WTC11 (cell line): ENCODE measurements around the gene THEM5. TPM values are rescaled to one million over a fixed set of nuclear protein-coding genes. Genes with fewer than 3 reads are reported as not detected.
A peak's percentile ranks its signal among the peaks of the same experiment; 100 is the strongest.

ENCODE experiments used
- ATAC-seq: fragments of 200-7000 bp; cut with Tn5 transposase; 2 replicates; pipeline ENCODE4 v1.10.0; 2021; ENCODE audit warnings: mild to moderate bottlenecking, moderate library complexity
- CTCF ChIA-PET: fragments of 300-600 bp; sonication (Branson Sonifier 250); formaldehyde crosslinking; loops from one replicate; lab custom pipeline; 2021; ENCODE audit warnings: antibody characterized with exemption; lab: Charles Lee
- POLR2A ChIA-PET: fragments of 350-600 bp; sonication (Branson Sonifier 250); formaldehyde crosslinking; loops from one replicate; lab custom pipeline; 2021; ENCODE audit warnings: antibody characterized with exemption; lab: Charles Lee
- DNase-seq: peaks from one replicate; pipeline ENCODE4 v3.0.0; 2021; ENCODE audit warnings: low spot score
- H3K27ac Mint-ChIP-seq: 2 replicates; pipeline ENCODE4 v1.8.0; 2021; ENCODE audit warnings: mixed read lengths
- H3K27me3 Mint-ChIP-seq: 2 replicates; pipeline ENCODE4 v1.8.0; 2021; ENCODE audit warnings: low read depth, mild to moderate bottlenecking, moderate library complexity, mixed read lengths
- H3K36me3 Mint-ChIP-seq: 2 replicates; pipeline ENCODE4 v1.8.0; 2021; ENCODE audit warnings: mixed read lengths
- H3K4me1 Mint-ChIP-seq: 2 replicates; pipeline ENCODE4 v1.8.0; 2022; ENCODE audit warnings: mixed read lengths
- H3K4me3 Mint-ChIP-seq: 2 replicates; pipeline ENCODE4 v1.8.0; 2021; ENCODE audit warnings: mild to moderate bottlenecking, moderate library complexity, mixed read lengths
- H3K9me3 Mint-ChIP-seq: 2 replicates; pipeline ENCODE4 v1.8.0; 2021; ENCODE audit warnings: mixed read lengths
- CBFB ChIP-seq: sonication (generic); formaldehyde crosslinking; IDR thresholded peaks from 2 replicates; pipeline ENCODE4 v1.8.1; 2022; ENCODE audit warnings: mild to moderate bottlenecking, low read depth, missing genetic modification reagents
- CREM ChIP-seq: sonication (generic); formaldehyde crosslinking; IDR thresholded peaks from 2 replicates; pipeline ENCODE4 v1.8.1; 2022; ENCODE audit warnings: mild to moderate bottlenecking, missing genetic modification reagents, moderate library complexity
- ETV6 ChIP-seq: sonication (generic); formaldehyde crosslinking; IDR thresholded peaks from 2 replicates; pipeline ENCODE4 v1.8.1; 2022; ENCODE audit warnings: mild to moderate bottlenecking, missing genetic modification reagents
- FOXK1 ChIP-seq: sonication (generic); formaldehyde crosslinking; IDR thresholded peaks from 2 replicates; pipeline ENCODE4 v1.8.0; 2022; ENCODE audit warnings: mild to moderate bottlenecking, moderate library complexity, missing genetic modification reagents
- FOXP1 ChIP-seq: sonication (generic); formaldehyde crosslinking; IDR thresholded peaks from 2 replicates; pipeline ENCODE4 v1.8.0; 2022; ENCODE audit warnings: missing genetic modification reagents, mild to moderate bottlenecking, moderate library complexity, borderline replicate concordance
- GABPB1 ChIP-seq: sonication (generic); formaldehyde crosslinking; IDR thresholded peaks from 2 replicates; pipeline ENCODE4 v1.8.1; 2023; ENCODE audit warnings: mild to moderate bottlenecking, missing genetic modification reagents
- HMGA2 ChIP-seq: fragments of 250-450 bp; sonication (Bioruptor Pico); IDR thresholded peaks from 2 replicates; pipeline ENCODE4 v1.4.0; 2021; ENCODE audit warnings: mild to moderate bottlenecking, moderate library complexity
- IRF2 ChIP-seq: sonication (generic); formaldehyde crosslinking; IDR thresholded peaks from 2 replicates; pipeline ENCODE4 v1.8.0; 2022; ENCODE audit warnings: low read depth, missing genetic modification reagents, borderline replicate concordance
- KAT7 ChIP-seq: sonication (generic); formaldehyde crosslinking; IDR thresholded peaks from 2 replicates; pipeline ENCODE4 v1.8.1; 2023; ENCODE audit warnings: missing genetic modification reagents, mild to moderate bottlenecking, borderline replicate concordance
- NFE2L1 ChIP-seq: sonication (generic); formaldehyde crosslinking; IDR thresholded peaks from 2 replicates; pipeline ENCODE4 v1.8.1; 2023; ENCODE audit warnings: missing genetic modification reagents
- NR2C2 ChIP-seq: sonication (generic); formaldehyde crosslinking; IDR thresholded peaks from 2 replicates; pipeline ENCODE4 v1.8.0; 2022; ENCODE audit warnings: mild to moderate bottlenecking, missing genetic modification reagents
- PRRX2 ChIP-seq: fragments of 250-450 bp; sonication (Bioruptor Pico); IDR thresholded peaks from 2 replicates; pipeline ENCODE4 v1.8.0; 2021; ENCODE audit warnings: mild to moderate bottlenecking
- RORB ChIP-seq: fragments of 250-450 bp; sonication (Bioruptor Pico); IDR thresholded peaks from 2 replicates; pipeline ENCODE4 v1.9.0; 2021; ENCODE audit warnings: mild to moderate bottlenecking
- TEAD4 ChIP-seq: sonication (generic); formaldehyde crosslinking; IDR thresholded peaks from 2 replicates; pipeline ENCODE4 v1.8.0; 2022; ENCODE audit warnings: mild to moderate bottlenecking, missing genetic modification reagents
- TP53 ChIP-seq: sonication (generic); formaldehyde crosslinking; IDR thresholded peaks from 2 replicates; pipeline ENCODE4 v1.8.1; 2023; ENCODE audit warnings: mild to moderate bottlenecking, missing genetic modification reagents
- ZNF138 ChIP-seq: sonication (generic); formaldehyde crosslinking; conservative IDR thresholded peaks from 2 replicates; pipeline ENCODE4 v1.8.1; 2022; ENCODE audit warnings: mild to moderate bottlenecking, moderate library complexity, missing genetic modification reagents
- ZNF232 ChIP-seq: sonication (generic); formaldehyde crosslinking; IDR thresholded peaks from 2 replicates; pipeline ENCODE4 v1.8.0; 2022; ENCODE audit warnings: mild to moderate bottlenecking, missing genetic modification reagents
- ZNF263 ChIP-seq: sonication (generic); formaldehyde crosslinking; IDR thresholded peaks from 2 replicates; pipeline ENCODE4 v1.8.1; 2022; ENCODE audit warnings: low read depth, mild to moderate bottlenecking, moderate library complexity, missing genetic modification reagents
- ZNF317 ChIP-seq: sonication (generic); formaldehyde crosslinking; IDR thresholded peaks from 2 replicates; pipeline ENCODE4 v1.8.1; 2023; ENCODE audit warnings: low read depth, mild to moderate bottlenecking, moderate library complexity, missing genetic modification reagents, borderline replicate concordance
- total RNA-seq: library from RNA; stranded (reverse); gene quantifications from 3 replicates; pipeline ENCODE4 v1.2.3, GENCODE V29; 2021
- TF ChIP-seq, protein P1 (sequence below): sonication (generic); formaldehyde crosslinking; IDR thresholded peaks from 2 replicates; pipeline ENCODE4 v1.8.0; 2022; ENCODE audit warnings: mild to moderate bottlenecking, missing genetic modification reagents
- TF ChIP-seq, protein P2 (sequence below): sonication (generic); formaldehyde crosslinking; IDR thresholded peaks from 2 replicates; pipeline ENCODE4 v1.8.1; 2023; ENCODE audit warnings: mild to moderate bottlenecking, moderate library complexity, missing genetic modification reagents
- TF ChIP-seq, protein P3 (sequence below): sonication (generic); formaldehyde crosslinking; IDR thresholded peaks from 2 replicates; pipeline ENCODE4 v1.8.1; 2023; ENCODE audit warnings: mild to moderate bottlenecking, missing genetic modification reagents, moderate library complexity
- TF ChIP-seq, protein P4 (sequence below): sonication (generic); formaldehyde crosslinking; IDR thresholded peaks from 2 replicates; pipeline ENCODE4 v1.8.0; 2023; ENCODE audit warnings: missing genetic modification reagents, mild to moderate bottlenecking, borderline replicate concordance
- TF ChIP-seq, protein P5 (sequence below): sonication (generic); formaldehyde crosslinking; IDR thresholded peaks from 2 replicates; pipeline ENCODE4 v1.8.1; 2022; ENCODE audit warnings: missing genetic modification reagents, borderline replicate concordance
- TF ChIP-seq, protein P6 (sequence below): sonication (generic); formaldehyde crosslinking; IDR thresholded peaks from 2 replicates; pipeline ENCODE4 v1.8.0; 2023; ENCODE audit warnings: missing genetic modification reagents

THEM5 gene
- total RNA-seq, 1 experiment from 2014 or later: not detected

DNA sequence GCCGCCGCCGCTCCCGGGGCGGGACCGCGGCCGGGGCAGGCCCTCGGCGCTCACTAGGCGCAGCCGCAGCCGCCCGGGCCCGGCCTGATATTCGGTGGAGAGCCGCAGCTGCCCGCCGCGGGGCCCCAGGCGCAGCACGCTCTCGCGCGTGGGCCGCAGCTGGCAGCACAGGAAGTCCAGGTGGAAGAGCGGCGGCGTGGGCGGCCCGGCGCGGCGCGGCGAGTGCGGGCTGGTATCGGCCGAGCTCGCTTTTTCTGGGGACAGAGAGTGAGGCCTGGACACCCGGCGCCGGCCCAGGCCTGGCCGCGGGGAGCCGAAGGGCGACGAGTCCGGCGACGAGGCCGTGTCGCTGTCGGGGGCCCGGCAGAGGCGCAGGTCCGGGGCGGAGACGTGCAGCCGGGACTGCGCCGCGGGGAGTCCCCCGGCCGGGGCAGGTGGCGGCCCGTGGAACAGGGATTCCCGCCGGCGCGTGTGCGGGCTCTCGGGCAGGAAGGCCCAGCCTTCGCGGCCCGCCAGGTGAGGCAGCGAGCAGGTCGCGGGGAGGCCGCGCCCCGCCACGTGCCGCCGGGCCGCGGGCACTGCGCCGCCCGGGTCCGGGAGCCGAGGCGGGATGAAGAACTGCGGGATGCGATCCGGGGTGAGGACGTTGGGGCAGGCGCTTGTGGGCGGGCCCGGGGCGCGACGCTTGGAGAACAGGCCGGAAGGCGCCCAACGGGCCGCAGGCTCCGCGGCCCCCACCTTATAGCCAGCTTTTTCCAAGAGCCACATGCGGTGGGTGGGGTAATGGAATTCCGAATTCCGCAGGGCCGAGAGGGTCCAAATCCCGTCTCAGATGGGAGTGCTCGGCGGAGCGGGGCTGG, 15.1 kb downstream of the THEM5 start:
- Mint-ChIP-seq H3K4me3 (peak overlapping the region; percentile 88), H3K4me1 (peaks cover 26% of the 10 kb centered on the region), H3K27me3 (peaks cover 36% of the 10 kb centered on the region), H3K36me3 (peaks cover 3% of the 10 kb centered on the region; the same call in 1 of the 2 replicates), H3K27ac (no peak overlapping the region), H3K9me3 (no peaks in the 10 kb centered on the region)
- DNase-seq (peak; percentile 54), ATAC-seq (no peak)
- POLR2A ChIA-PET: interaction anchor here (1.0 to 2.1 kb wide), 5 partner anchors 43 to 327 kb away, joined by 3 to 6 read pairs (median 4); partner anchors contain the start of genes CELF3, CGN, S100A11 and SNX27
- CTCF ChIA-PET: interaction anchor here (0.6 to 3.1 kb wide), 15 partner anchors 8 to 197 kb away, joined by 3 to 24 read pairs (median 5); partner anchors contain the start of genes CELF3, RIIAD1, TDRKH and THEM5
- TF ChIP-seq KAT7 (CRISPR knock-in tag): peak; percentile 53; the same call in 1 of the 2 replicates
- no peak for TF ChIP-seq IRF2 (CRISPR knock-in tag)
- TF ChIP-seq ZNF263 (CRISPR knock-in tag): peak; percentile 50
- TF ChIP-seq, protein P1, sequence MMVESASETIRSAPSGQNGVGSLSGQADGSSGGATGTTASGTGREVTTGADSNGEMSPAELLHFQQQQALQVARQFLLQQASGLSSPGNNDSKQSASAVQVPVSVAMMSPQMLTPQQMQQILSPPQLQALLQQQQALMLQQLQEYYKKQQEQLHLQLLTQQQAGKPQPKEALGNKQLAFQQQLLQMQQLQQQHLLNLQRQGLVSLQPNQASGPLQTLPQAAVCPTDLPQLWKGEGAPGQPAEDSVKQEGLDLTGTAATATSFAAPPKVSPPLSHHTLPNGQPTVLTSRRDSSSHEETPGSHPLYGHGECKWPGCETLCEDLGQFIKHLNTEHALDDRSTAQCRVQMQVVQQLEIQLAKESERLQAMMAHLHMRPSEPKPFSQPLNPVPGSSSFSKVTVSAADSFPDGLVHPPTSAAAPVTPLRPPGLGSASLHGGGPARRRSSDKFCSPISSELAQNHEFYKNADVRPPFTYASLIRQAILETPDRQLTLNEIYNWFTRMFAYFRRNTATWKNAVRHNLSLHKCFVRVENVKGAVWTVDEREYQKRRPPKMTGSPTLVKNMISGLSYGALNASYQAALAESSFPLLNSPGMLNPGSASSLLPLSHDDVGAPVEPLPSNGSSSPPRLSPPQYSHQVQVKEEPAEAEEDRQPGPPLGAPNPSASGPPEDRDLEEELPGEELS (CRISPR knock-in tag): peak; percentile 85
- TF ChIP-seq PRRX2 (CRISPR knock-in tag): no peak
- no peak for TF ChIP-seq NR2C2 (CRISPR knock-in tag)
- peak; percentile 44; the same call in 1 of the 2 replicates for TF ChIP-seq CREM (CRISPR knock-in tag)
- peak; percentile 80; the same call in 1 of the 2 replicates for TF ChIP-seq ETV6 (CRISPR knock-in tag)
- no peak for TF ChIP-seq HMGA2 (CRISPR knock-in tag)
- TF ChIP-seq, protein P2, sequence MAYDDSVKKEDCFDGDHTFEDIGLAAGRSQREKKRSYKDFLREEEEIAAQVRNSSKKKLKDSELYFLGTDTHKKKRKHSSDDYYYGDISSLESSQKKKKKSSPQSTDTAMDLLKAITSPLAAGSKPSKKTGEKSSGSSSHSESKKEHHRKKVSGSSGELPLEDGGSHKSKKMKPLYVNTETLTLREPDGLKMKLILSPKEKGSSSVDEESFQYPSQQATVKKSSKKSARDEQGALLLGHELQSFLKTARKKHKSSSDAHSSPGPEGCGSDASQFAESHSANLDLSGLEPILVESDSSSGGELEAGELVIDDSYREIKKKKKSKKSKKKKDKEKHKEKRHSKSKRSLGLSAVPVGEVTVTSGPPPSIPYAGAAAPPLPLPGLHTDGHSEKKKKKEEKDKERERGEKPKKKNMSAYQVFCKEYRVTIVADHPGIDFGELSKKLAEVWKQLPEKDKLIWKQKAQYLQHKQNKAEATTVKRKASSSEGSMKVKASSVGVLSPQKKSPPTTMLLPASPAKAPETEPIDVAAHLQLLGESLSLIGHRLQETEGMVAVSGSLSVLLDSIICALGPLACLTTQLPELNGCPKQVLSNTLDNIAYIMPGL: 0 out of 2 replicates have a peak, but pooled peaks have one; percentile 29
- no peak for TF ChIP-seq TEAD4 (CRISPR knock-in tag)
- TF ChIP-seq ZNF138 (CRISPR knock-in tag): no peak
- TF ChIP-seq, protein P3, sequence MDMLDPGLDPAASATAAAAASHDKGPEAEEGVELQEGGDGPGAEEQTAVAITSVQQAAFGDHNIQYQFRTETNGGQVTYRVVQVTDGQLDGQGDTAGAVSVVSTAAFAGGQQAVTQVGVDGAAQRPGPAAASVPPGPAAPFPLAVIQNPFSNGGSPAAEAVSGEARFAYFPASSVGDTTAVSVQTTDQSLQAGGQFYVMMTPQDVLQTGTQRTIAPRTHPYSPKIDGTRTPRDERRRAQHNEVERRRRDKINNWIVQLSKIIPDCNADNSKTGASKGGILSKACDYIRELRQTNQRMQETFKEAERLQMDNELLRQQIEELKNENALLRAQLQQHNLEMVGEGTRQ: peak; percentile 23; the same call in 1 of the 2 replicates
- TF ChIP-seq FOXP1: peak; percentile 86; the same call in 1 of the 2 replicates
- TF ChIP-seq, protein P4, sequence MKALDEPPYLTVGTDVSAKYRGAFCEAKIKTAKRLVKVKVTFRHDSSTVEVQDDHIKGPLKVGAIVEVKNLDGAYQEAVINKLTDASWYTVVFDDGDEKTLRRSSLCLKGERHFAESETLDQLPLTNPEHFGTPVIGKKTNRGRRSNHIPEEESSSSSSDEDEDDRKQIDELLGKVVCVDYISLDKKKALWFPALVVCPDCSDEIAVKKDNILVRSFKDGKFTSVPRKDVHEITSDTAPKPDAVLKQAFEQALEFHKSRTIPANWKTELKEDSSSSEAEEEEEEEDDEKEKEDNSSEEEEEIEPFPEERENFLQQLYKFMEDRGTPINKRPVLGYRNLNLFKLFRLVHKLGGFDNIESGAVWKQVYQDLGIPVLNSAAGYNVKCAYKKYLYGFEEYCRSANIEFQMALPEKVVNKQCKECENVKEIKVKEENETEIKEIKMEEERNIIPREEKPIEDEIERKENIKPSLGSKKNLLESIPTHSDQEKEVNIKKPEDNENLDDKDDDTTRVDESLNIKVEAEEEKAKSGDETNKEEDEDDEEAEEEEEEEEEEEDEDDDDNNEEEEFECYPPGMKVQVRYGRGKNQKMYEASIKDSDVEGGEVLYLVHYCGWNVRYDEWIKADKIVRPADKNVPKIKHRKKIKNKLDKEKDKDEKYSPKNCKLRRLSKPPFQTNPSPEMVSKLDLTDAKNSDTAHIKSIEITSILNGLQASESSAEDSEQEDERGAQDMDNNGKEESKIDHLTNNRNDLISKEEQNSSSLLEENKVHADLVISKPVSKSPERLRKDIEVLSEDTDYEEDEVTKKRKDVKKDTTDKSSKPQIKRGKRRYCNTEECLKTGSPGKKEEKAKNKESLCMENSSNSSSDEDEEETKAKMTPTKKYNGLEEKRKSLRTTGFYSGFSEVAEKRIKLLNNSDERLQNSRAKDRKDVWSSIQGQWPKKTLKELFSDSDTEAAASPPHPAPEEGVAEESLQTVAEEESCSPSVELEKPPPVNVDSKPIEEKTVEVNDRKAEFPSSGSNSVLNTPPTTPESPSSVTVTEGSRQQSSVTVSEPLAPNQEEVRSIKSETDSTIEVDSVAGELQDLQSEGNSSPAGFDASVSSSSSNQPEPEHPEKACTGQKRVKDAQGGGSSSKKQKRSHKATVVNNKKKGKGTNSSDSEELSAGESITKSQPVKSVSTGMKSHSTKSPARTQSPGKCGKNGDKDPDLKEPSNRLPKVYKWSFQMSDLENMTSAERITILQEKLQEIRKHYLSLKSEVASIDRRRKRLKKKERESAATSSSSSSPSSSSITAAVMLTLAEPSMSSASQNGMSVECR (CRISPR knock-in tag): peak; percentile 12; the same call in 1 of the 2 replicates
- peak; percentile 41; the same call in 1 of the 2 replicates for TF ChIP-seq NFE2L1 (CRISPR knock-in tag)
- no peak for TF ChIP-seq CBFB (CRISPR knock-in tag)
- peak; percentile 68 for TF ChIP-seq FOXK1
- no peak for TF ChIP-seq ZNF317 (CRISPR knock-in tag)
- TF ChIP-seq TP53 (CRISPR knock-in tag): peak; percentile 85; the same call in 1 of the 2 replicates
- TF ChIP-seq, protein P5, sequence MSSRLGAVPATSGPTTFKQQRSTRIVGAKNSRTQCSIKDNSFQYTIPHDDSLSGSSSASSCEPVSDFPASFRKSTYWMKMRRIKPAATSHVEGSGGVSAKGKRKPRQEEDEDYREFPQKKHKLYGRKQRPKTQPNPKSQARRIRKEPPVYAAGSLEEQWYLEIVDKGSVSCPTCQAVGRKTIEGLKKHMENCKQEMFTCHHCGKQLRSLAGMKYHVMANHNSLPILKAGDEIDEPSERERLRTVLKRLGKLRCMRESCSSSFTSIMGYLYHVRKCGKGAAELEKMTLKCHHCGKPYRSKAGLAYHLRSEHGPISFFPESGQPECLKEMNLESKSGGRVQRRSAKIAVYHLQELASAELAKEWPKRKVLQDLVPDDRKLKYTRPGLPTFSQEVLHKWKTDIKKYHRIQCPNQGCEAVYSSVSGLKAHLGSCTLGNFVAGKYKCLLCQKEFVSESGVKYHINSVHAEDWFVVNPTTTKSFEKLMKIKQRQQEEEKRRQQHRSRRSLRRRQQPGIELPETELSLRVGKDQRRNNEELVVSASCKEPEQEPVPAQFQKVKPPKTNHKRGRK (CRISPR knock-in tag): no peak
- no peak for TF ChIP-seq GABPB1
- TF ChIP-seq RORB (CRISPR knock-in tag): no peak
- TF ChIP-seq, protein P6, sequence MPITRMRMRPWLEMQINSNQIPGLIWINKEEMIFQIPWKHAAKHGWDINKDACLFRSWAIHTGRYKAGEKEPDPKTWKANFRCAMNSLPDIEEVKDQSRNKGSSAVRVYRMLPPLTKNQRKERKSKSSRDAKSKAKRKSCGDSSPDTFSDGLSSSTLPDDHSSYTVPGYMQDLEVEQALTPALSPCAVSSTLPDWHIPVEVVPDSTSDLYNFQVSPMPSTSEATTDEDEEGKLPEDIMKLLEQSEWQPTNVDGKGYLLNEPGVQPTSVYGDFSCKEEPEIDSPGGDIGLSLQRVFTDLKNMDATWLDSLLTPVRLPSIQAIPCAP (CRISPR knock-in tag): 0 out of 2 replicates have a peak, but pooled peaks have one; percentile 28
- 0 out of 2 replicates have a peak, but pooled peaks have one; percentile 22 for TF ChIP-seq ZNF232 (CRISPR knock-in tag)
